Retinal pigment epithelial cell (primary cell): Measurements from ENCODE around the gene RPL36.

Experiments used
- DNase-seq: peaks from one replicate; pipeline ENCODE4 v3.0.0-alpha.2; 2010; ENCODE audit warnings: low read depth
- H3K4me3 ChIP-seq: 2 replicates; pipeline ENCODE4 v1.5.1; 2011; ENCODE audit warnings: mild to moderate bottlenecking, low read length, control low read depth, moderate library complexity
- CTCF ChIP-seq: conservative IDR thresholded peaks from 2 replicates; pipeline ENCODE4 v1.5.1; 2011; ENCODE audit warnings: low read depth, low read length, control low read depth, inconsistent platforms

The RPL36 gene

DNA sequence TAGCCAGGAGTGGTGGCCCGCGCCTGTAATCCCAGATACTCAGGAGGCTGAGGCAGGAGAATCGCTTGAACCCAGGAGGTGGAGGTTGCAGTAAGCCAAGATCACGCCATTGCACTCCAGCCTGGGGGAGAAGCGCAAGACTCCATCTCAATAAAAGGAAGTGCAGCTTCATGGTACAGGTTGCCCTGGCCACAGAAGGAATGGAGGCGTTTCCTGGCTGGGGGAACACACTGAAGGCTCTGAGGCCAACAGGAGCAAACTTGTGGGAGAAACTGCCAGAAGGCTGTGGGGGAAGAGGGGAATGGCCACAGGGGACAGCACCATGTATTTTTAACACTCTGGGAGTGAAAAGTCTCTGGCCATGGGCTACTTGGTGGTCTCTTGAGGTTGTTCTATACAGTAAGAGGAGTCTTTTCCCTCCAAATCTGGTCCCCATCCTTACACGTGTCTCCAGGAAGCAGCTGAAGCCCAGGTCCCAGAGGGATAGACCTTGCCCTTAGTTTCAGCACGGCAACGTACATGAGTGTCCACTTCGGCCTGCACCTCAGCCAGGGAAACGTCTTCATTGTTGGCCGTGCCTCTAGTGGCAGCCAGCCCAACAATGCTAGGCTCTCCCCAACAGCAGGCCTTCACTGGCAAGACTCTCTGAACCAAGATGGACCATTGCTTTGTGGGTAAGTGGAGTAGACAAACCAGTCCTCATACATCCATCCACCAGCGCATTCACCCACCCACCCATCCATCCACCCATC is 17.2 kb upstream of the RPL36 start:
- no peak for TF ChIP-seq CTCF
- no peak for DNase-seq
- H3K4me3 ChIP-seq: no peak overlapping the region

DNA sequence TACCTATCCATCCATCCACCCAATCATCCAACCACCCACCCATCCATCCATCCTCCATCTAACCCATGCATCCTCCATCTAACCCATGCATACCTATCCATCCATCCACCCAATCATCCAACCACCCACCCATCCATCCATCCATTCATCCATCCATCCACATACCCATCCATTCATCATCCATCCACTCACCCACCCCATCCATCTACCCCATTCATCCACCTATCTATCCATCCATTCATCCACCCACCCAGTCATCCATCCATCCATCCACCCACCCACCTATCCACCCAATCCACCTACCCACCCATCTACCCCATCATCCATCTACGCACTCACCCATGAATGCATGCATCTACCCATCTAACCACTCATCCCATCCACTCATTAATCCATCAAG is 16.3 kb upstream of the RPL36 start:
- DNase-seq: no peak
- H3K4me3 ChIP-seq: no peak overlapping the region
- no peak for TF ChIP-seq CTCF

DNA sequence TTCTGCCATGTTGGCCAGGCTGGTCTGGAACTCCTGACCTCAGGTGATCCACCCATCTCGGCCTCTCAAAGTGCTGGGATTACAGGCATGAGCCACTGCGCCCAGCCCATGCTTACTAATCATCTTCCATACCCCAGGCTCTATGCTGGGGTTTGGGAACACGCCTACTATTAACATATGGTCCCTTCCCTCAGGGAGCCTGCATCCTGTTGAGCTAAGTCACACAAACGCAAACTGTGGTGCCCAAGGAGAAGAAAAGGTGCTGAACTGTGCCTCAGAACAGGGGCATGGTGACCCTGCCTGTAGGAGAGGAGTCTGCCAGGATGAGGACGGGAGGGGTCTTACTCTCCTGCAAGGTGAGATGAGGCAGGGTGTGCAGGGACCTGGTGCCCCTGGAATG is 15.4 kb upstream of the RPL36 start:
- no peak for TF ChIP-seq CTCF
- H3K4me3 ChIP-seq: no peak overlapping the region
- DNase-seq: no peak

- TF ChIP-seq CTCF: no peak
- H3K4me3 ChIP-seq: no peak overlapping the region
- DNase-seq: no peak
Measured at GRCh38 chr19:5676105-5676771, 13.9 kb upstream of the RPL36 start.

DNA sequence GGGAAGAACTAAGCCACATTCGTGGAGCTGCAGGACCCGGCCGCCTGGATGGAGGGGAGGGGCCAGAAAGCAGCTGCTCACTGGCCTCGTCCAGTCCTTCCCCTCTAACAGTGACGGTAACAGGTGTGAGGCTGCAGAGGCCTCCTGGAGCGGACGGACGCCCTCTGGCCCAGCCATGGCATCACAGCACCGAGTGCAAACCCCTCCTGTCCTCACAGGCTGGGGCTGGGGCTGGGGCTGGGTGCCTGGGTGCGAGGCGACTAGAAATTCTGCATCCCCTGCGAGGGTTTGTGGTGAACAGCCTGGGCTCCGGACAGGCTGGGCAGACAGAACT is 13.4 kb upstream of the RPL36 start:
- no peak overlapping the region for H3K4me3 ChIP-seq
- DNase-seq: no peak
- no peak for TF ChIP-seq CTCF

GRCh38 chr19:5677136-5677535 is 13.0 kb upstream of the RPL36 start:
- no peak for TF ChIP-seq CTCF
- H3K4me3 ChIP-seq: no peak overlapping the region
- no peak for DNase-seq

GRCh38 chr19:5677580-5677979 is 12.5 kb upstream of the RPL36 start:
- no peak overlapping the region for H3K4me3 ChIP-seq
- TF ChIP-seq CTCF: no peak

More at GRCh38 chr19:5677580-5677979, 12.5 kb upstream of the RPL36 start:
- DNase-seq: no peak
